ENCODE results near the gene RSU1.

Gene RSU1

GRCh38 chr10:16609211-16609610 lies 208.0 kb downstream of the RSU1 start:
- no peak for DNase-seq (ENCODE audit: low read depth)
- TF ChIP-seq, protein P1, sequence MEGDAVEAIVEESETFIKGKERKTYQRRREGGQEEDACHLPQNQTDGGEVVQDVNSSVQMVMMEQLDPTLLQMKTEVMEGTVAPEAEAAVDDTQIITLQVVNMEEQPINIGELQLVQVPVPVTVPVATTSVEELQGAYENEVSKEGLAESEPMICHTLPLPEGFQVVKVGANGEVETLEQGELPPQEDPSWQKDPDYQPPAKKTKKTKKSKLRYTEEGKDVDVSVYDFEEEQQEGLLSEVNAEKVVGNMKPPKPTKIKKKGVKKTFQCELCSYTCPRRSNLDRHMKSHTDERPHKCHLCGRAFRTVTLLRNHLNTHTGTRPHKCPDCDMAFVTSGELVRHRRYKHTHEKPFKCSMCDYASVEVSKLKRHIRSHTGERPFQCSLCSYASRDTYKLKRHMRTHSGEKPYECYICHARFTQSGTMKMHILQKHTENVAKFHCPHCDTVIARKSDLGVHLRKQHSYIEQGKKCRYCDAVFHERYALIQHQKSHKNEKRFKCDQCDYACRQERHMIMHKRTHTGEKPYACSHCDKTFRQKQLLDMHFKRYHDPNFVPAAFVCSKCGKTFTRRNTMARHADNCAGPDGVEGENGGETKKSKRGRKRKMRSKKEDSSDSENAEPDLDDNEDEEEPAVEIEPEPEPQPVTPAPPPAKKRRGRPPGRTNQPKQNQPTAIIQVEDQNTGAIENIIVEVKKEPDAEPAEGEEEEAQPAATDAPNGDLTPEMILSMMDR (IDR thresholded peaks at IDR 0.05; ENCODE audit: control insufficient read depth, insufficient read depth, low read depth, low read length, missing control alignments): no peak
- no peak overlapping the region for H3K4me3 ChIP-seq (ENCODE audit: control insufficient read depth, low read depth, low read length)

GRCh38 chr10:16606923-16607322 lies 210.3 kb downstream of the RSU1 start:
- TF ChIP-seq, protein P1 (IDR thresholded peaks at IDR 0.05; ENCODE audit: control insufficient read depth, insufficient read depth, low read depth, low read length, missing control alignments): no peak
- H3K4me3 ChIP-seq (ENCODE audit: control insufficient read depth, low read depth, low read length): no peak overlapping the region
- no peak for DNase-seq (ENCODE audit: low read depth)

DNA sequence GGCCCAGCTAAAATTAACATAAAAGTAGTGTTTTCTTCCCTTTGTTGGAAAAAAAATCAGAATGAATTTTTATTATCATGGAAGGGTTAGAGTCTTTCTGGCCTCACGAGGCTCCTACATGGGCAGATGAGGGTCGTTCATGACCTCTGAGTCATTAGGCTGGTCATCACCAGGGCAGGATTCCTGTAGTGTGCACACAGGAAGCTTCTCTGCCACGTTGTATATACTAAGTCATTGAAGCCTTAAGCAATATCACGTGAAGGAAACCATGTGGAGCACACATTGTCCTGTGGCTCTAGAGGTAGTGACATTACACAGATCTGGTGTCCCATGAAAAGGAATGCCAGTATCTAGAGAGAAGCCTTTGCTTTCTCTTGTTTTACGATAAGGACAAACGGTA lies 210.8 kb downstream of the RSU1 start:
- no peak overlapping the region for H3K4me3 ChIP-seq (ENCODE audit: control insufficient read depth, low read depth, low read length)
- TF ChIP-seq, protein P1 (IDR thresholded peaks at IDR 0.05; ENCODE audit: control insufficient read depth, insufficient read depth, low read depth, low read length, missing control alignments): no peak
- no peak for DNase-seq (ENCODE audit: low read depth)

GRCh38 chr10:16603308-16603707 lies 213.9 kb downstream of the RSU1 start:
- TF ChIP-seq, protein P1 (IDR thresholded peaks at IDR 0.05; ENCODE audit: control insufficient read depth, insufficient read depth, low read depth, low read length, missing control alignments): no peak
- no peak overlapping the region for H3K4me3 ChIP-seq (ENCODE audit: control insufficient read depth, low read depth, low read length)
- no peak for DNase-seq (ENCODE audit: low read depth)

- no peak overlapping the region for H3K4me3 ChIP-seq (ENCODE audit: control insufficient read depth, low read depth, low read length)
- TF ChIP-seq, protein P1 (IDR thresholded peaks at IDR 0.05; ENCODE audit: control insufficient read depth, insufficient read depth, low read depth, low read length, missing control alignments): no peak
- no peak for DNase-seq (ENCODE audit: low read depth)
Observed at GRCh38 chr10:16602104-16602775, 215.0 kb downstream of the RSU1 start.

GRCh38 chr10:16599662-16600061 lies 217.6 kb downstream of the RSU1 start:
- DNase-seq (ENCODE audit: low read depth): no peak
- H3K4me3 ChIP-seq (ENCODE audit: control insufficient read depth, low read depth, low read length): no peak overlapping the region
- TF ChIP-seq, protein P1 (IDR thresholded peaks at IDR 0.05; ENCODE audit: control insufficient read depth, insufficient read depth, low read depth, low read length, missing control alignments): no peak
